GM23338 (cell line): Measurements from ENCODE around the gene PXT1. TPM values are rescaled to one million over a fixed set of nuclear protein-coding genes. Genes with fewer than 3 reads are reported as not detected.

Experiments
- ATAC-seq: fragments of 200-7000 bp; cut with Tn5 transposase; 3 replicates; pipeline ENCODE4 v1.9.1; 2020
- DNase-seq: peaks from one replicate; pipeline ENCODE4 v3.0.0-alpha.2; 2015; ENCODE audit warnings: low spot score
- H2AFZ ChIP-seq: fragments of 200-600 bp; sonication (generic); 2 replicates; pipeline ENCODE4 v1.8.0; 2016; ENCODE audit warnings: antibody characterized with exemption, mild to moderate bottlenecking, moderate library complexity
- H3F3A ChIP-seq: fragments of 200-600 bp; sonication (generic); replicated peaks from 2 replicates; pipeline ENCODE4 v1.8.0; 2017; ENCODE audit warnings: antibody characterized with exemption, mixed run types, low read depth
- H3K27ac ChIP-seq: fragments of 200-600 bp; sonication (generic); 2 replicates; pipeline ENCODE4 v1.6.1; 2016; ENCODE audit warnings: low read depth
- H3K27me3 ChIP-seq: fragments of 200-600 bp; sonication (generic); 2 replicates; pipeline ENCODE4 v1.8.0; 2016; ENCODE audit warnings: mild to moderate bottlenecking, mixed run types, moderate library complexity; ENCODE audit not compliant: insufficient read depth
- H3K36me3 ChIP-seq: fragments of 200-600 bp; sonication (generic); 2 replicates; pipeline ENCODE4 v1.8.0; 2016; ENCODE audit warnings: mild to moderate bottlenecking; ENCODE audit not compliant: insufficient read depth
- H3K4me1 ChIP-seq: fragments of 200-600 bp; sonication (generic); 2 replicates; pipeline ENCODE4 v1.8.0; 2016; ENCODE audit warnings: mild to moderate bottlenecking, moderate library complexity; ENCODE audit not compliant: insufficient read depth
- H3K4me2 ChIP-seq: fragments of 200-600 bp; sonication (generic); 2 replicates; pipeline ENCODE4 v1.7.1; 2017; ENCODE audit warnings: mixed run types
- H3K4me3 ChIP-seq: fragments of 200-600 bp; sonication (generic); 2 replicates; pipeline ENCODE4 v1.6.1; 2016; ENCODE audit warnings: mixed run types
- H3K79me2 ChIP-seq: fragments of 200-600 bp; sonication (generic); replicated peaks from 2 replicates; pipeline ENCODE4 v1.8.0; 2017; ENCODE audit warnings: mild to moderate bottlenecking; ENCODE audit not compliant: insufficient read depth
- H3K9me2 ChIP-seq: fragments of 200-600 bp; sonication (generic); 2 replicates; pipeline ENCODE4 v1.8.0; 2017; ENCODE audit not compliant: insufficient read depth
- H4K20me1 ChIP-seq: fragments of 200-600 bp; sonication (generic); replicated peaks from 2 replicates; pipeline ENCODE4 v1.8.0; 2017; ENCODE audit warnings: mild to moderate bottlenecking; ENCODE audit not compliant: insufficient read depth
- H3K27ac Mint-ChIP-seq: 2 replicates; pipeline ENCODE4 v1.8.0; 2020; ENCODE audit warnings: inconsistent platforms, mild to moderate bottlenecking, moderate library complexity, mixed read lengths
- H3K27me3 Mint-ChIP-seq: 3 replicates; pipeline ENCODE4 v1.8.0; 2022; ENCODE audit warnings: low read depth, mild to moderate bottlenecking, moderate library complexity, mixed read lengths, inconsistent platforms; ENCODE audit not compliant: insufficient read depth, poor library complexity
- H3K36me3 Mint-ChIP-seq: 3 replicates; pipeline ENCODE4 v1.8.0; 2021; ENCODE audit warnings: low read depth, mild to moderate bottlenecking, inconsistent platforms, moderate library complexity, mixed read lengths
- H3K4me1 Mint-ChIP-seq: 3 replicates; pipeline ENCODE4 v1.8.0; 2020; ENCODE audit warnings: mild to moderate bottlenecking, inconsistent platforms, mixed read lengths
- H3K4me3 Mint-ChIP-seq: 3 replicates; pipeline ENCODE4 v1.8.0; 2021; ENCODE audit warnings: moderate library complexity, mild to moderate bottlenecking, inconsistent platforms, mixed read lengths
- H3K9me3 Mint-ChIP-seq: 3 replicates; pipeline ENCODE4 v1.8.0; 2020; ENCODE audit warnings: moderate library complexity, mild to moderate bottlenecking, inconsistent platforms, mixed read lengths
- CREB1 ChIP-seq: fragments of 250-450 bp; sonication (Bioruptor Pico); IDR thresholded peaks from 2 replicates; pipeline ENCODE4 v1.5.0; 2020; ENCODE audit warnings: low read depth, mild to moderate bottlenecking, moderate library complexity
- JUNB ChIP-seq: IDR thresholded peaks from one replicate; pipeline ENCODE4 v1.6.1; 2016; ENCODE audit warnings: antibody characterized with exemption; ENCODE audit not compliant: unreplicated experiment
- REST ChIP-seq: IDR thresholded peaks from one replicate; pipeline ENCODE4 v1.6.1; 2018; ENCODE audit warnings: antibody characterized with exemption; ENCODE audit not compliant: unreplicated experiment
- STAT1 ChIP-seq: IDR thresholded peaks from one replicate; pipeline ENCODE4 v1.6.1; 2016; ENCODE audit warnings: antibody characterized with exemption; ENCODE audit not compliant: unreplicated experiment
- ZNF462 ChIP-seq: fragments of 250-450 bp; sonication (Bioruptor Pico); IDR thresholded peaks from 2 replicates; pipeline ENCODE4 v1.5.0; 2020; ENCODE audit warnings: mild to moderate bottlenecking, moderate library complexity
- polyA plus RNA-seq: library from polyadenylated mRNA; unstranded; fragments of >200 nt; fragmentation: Nextera tagmentation; extraction: Ambion mirVana; gene quantifications from 2 replicates; pipeline ENCODE4 v1.2.1, GENCODE V29; 2016
- total RNA-seq: library from RNA; depleted of rRNA; stranded (reverse); fragments of >200 nt; shearing (Covaris generic); gene quantifications from 2 replicates; pipeline ENCODE4 v1.2.3, GENCODE V29; 2014

PXT1 gene
- total and polyA plus RNA-seq, 2 experiments from 2014 or later = 0.14 TPM; not detected in 1

- ATAC-seq = no peak
- no peaks in the 10 kb centered on the region for H3F3A ChIP-seq
- no peak overlapping the region for H3K4me3 Mint-ChIP-seq
- peaks cover 4% of the 10 kb centered on the region; the same call in 1 of the 2 replicates for H4K20me1 ChIP-seq
- H3K36me3 ChIP-seq = no peaks in the 10 kb centered on the region
- no peaks in the 10 kb centered on the region; the same call in 2 of the 3 replicates for H3K9me3 Mint-ChIP-seq
- peaks cover 18% of the 10 kb centered on the region; the same call in 2 of the 3 replicates for H3K36me3 Mint-ChIP-seq
- peaks cover 64% of the 10 kb centered on the region for H3K79me2 ChIP-seq
- no peaks in the 10 kb centered on the region for H3K4me1 ChIP-seq
- no peak overlapping the region for H2AFZ ChIP-seq
- no peak for TF ChIP-seq ZNF462
- no peak for TF ChIP-seq CREB1
- TF ChIP-seq STAT1 = no peak
- TF ChIP-seq REST = no peak
- TF ChIP-seq JUNB = no peak
- H3K9me2 ChIP-seq = no peaks in the 10 kb centered on the region
- no peak overlapping the region for H3K4me2 ChIP-seq
- DNase-seq = no peak
- H3K27ac Mint-ChIP-seq = no peak overlapping the region; the same call in 1 of the 2 replicates
- no peaks in the 10 kb centered on the region for H3K27me3 ChIP-seq
- peaks cover 2% of the 10 kb centered on the region for H3K27me3 Mint-ChIP-seq
- no peak overlapping the region for H3K4me3 ChIP-seq
- peak overlapping the region; percentile 72; the same call in 1 of the 2 replicates for H3K27ac ChIP-seq
- peaks cover 6% of the 10 kb centered on the region; the same call in 2 of the 3 replicates for H3K4me1 Mint-ChIP-seq
Measured at GRCh38 chr6:36469148-36469661, 26.6 kb upstream of the PXT1 start.
